Skeletal muscle satellite cell (primary cell): ENCODE data around the gene TLR3. TPM values are rescaled to one million over a fixed set of nuclear protein-coding genes. Genes with fewer than 3 reads are reported as not detected.

Experiments used
- H3K27me3 ChIP-seq: 2 replicates; pipeline ENCODE4 v1.7.0; 2013; ENCODE audit warnings: low read length; ENCODE audit not compliant: control insufficient read depth, insufficient read depth
- H3K36me3 ChIP-seq: 2 replicates; pipeline ENCODE4 v1.7.0; 2013; ENCODE audit warnings: mild to moderate bottlenecking, control low read depth, low read length; ENCODE audit not compliant: insufficient read depth
- H3K4me1 ChIP-seq: 2 replicates; pipeline ENCODE4 v1.7.0; 2013; ENCODE audit warnings: low read length; ENCODE audit not compliant: control insufficient read depth, insufficient read depth
- H3K4me2 ChIP-seq: 2 replicates; pipeline ENCODE4 v1.7.0; 2013; ENCODE audit warnings: mild to moderate bottlenecking, low read length
- H3K4me3 ChIP-seq: 2 replicates; pipeline ENCODE4 v1.7.0; 2013; ENCODE audit warnings: low read length
- H3K9ac ChIP-seq: 2 replicates; pipeline ENCODE4 v1.7.0; 2013; ENCODE audit warnings: mild to moderate bottlenecking, low read depth, low read length, moderate library complexity
- H3K9me3 ChIP-seq: replicated peaks from 2 replicates; pipeline ENCODE4 v1.7.0; 2013; ENCODE audit warnings: mild to moderate bottlenecking, control low read depth, low read length
- total RNA-seq: library from RNA; depleted of rRNA; stranded (reverse); fragments of >200 nt; gene quantifications from 2 replicates; pipeline ENCODE4 v1.2.3, GENCODE V29; 2012; rRNA removed

Gene TLR3
- total RNA-seq, result 3.7 and 6.1 TPM in 2 replicates

DNA sequence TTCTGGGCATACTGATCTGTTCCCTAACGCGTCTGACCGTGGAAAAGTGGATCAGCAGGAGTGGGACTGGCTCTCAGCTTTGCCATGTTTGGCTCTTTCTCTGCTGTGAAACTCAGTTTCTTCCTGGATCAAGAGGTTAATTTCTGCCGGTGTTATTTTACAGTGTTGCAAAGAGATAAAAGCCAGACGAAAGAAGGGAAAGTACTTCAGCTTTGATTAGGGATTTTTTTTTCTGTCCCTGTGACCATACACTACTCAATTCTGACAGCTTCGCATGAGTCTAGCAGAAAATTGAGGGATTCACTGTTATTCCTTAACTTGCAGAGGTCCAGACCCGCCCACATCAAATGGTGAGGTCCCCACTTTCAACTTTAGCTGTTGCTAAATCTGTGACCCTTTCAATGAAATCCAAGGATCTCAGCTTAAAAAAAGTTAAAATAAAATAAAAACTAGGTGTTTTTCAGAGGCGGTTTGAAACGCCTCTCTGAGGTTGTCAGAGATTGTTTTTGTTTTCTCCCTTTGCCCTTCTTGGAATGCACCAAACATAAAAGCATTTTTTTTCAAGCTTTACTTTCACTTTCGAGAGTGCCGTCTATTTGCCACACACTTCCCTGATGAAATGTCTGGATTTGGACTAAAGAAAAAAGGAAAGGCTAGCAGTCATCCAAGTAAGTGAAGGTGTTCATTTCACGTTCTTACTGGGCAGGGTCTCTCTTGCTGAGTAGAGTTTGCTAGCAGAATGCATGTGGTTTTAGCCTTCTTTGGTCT, at the start of gene TLR3:
Gene TLR3 (plus strand): TSS at position 576 of the 768 bp plus-strand sequence. CDS start 7,464 bp downstream, outside the sequence.
- no peaks in the 10 kb centered on the region for H3K27me3 ChIP-seq
- H3K9ac ChIP-seq, result peak within 1 kb of the TSS; percentile 55
- no peaks in the 10 kb centered on the region for H3K36me3 ChIP-seq
- H3K4me1 ChIP-seq, result peaks cover 5% of the 10 kb centered on the region
- H3K4me2 ChIP-seq, result peak within 1 kb of the TSS; percentile 89
- H3K4me3 ChIP-seq, result peak within 1 kb of the TSS; percentile 73
- no peaks in the 10 kb centered on the region for H3K9me3 ChIP-seq

DNA sequence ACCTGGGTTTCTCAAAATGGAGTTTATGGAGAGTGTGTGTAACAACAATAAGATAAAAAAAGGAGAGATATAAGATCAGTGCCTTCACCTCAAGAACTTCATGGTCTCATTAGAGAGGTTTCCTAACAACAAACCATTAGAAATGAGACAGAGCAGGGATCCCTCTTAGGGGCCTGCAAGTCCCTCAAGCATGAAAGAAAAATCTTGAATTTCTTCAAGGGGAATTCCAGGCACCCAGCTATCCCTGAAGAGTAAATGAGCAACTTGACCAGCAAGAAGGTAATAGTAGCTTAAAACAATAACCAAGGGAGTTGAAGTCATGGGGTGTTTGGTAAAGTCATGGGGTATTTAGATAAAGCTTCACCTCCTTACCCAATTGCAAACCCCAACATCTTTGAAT, 49.7 kb upstream of the TLR3 start:
- H3K27me3 ChIP-seq, result no peaks in the 10 kb centered on the region
- no peak overlapping the region for H3K4me3 ChIP-seq
- no peaks in the 10 kb centered on the region for H3K36me3 ChIP-seq
- H3K9ac ChIP-seq, result no peak overlapping the region
- H3K9me3 ChIP-seq, result no peaks in the 10 kb centered on the region
- H3K4me2 ChIP-seq, result no peak overlapping the region
- H3K4me1 ChIP-seq, result peaks cover 2% of the 10 kb centered on the region

DNA sequence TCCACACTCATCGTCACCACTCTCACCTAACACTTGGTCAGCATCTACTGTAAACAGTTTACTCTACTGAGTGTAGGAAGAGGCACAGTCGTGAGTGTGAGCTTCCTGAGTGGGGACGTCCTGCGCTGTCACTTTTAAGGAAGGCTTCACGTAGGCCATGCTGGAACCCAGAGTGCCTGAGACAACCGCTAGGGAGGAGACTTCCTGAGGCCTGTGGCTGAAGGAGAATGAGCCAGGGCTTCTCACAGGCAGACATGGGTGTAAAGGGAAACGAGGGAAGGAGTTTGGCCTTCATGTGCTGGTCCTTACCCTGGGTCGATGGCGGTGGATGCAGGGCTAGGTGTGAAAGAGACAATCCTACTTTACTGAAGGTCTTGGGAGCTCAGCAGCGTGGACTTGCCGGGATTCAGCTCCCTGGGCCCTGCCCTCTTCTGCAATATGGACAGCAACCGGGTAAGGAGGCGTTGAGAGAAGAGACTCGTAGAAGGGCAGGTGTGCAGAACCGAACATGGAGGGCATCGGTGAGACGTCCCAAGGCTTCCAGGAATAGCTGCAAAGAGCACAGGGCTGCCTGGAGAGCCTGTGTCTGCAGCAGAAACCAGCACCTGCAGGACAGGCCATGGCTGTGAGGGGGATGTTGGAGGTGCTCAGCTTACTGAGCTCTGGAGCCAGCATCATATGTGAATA, 48.7 kb upstream of the TLR3 start:
- H3K9me3 ChIP-seq, result no peaks in the 10 kb centered on the region
- H3K36me3 ChIP-seq, result no peaks in the 10 kb centered on the region
- H3K4me2 ChIP-seq, result no peak overlapping the region
- no peak overlapping the region for H3K9ac ChIP-seq
- H3K27me3 ChIP-seq, result no peaks in the 10 kb centered on the region
- no peak overlapping the region for H3K4me3 ChIP-seq
- H3K4me1 ChIP-seq, result peaks cover 2% of the 10 kb centered on the region

DNA sequence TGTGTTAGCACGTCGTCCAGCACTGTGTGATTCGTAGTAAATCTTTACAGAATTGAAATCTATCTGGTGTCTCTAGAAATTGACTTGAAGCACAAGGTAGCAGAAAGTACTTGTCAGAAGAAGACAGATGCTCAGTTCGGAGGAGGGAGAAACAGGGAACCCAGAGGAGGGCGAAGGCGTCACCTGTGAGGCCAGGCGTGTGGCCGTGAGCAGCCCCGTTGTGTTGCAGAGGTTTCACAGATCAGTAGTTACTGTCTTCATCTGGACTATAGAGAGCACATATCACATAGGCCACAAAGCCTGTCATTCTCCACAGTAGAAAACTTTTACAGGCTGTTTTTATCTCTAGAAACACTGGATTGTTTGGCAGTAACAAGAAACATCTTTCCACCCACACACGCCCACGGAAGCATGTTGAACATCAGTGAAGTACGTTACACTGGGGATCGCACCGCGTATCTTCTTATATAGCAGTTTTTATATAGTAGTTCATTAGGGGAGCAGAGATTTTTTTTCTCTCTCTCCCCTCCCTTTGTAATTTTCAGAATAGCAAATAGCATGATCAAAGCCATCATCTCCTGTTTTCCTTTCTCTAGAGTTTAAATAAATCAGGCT, 48.1 kb upstream of the TLR3 start:
- peaks cover 2% of the 10 kb centered on the region for H3K4me1 ChIP-seq
- H3K27me3 ChIP-seq, result no peaks in the 10 kb centered on the region
- H3K4me2 ChIP-seq, result peak overlapping the region; percentile 79
- no peaks in the 10 kb centered on the region for H3K36me3 ChIP-seq
- H3K4me3 ChIP-seq, result peak overlapping the region; percentile 50
- H3K9ac ChIP-seq, result peak overlapping the region; percentile 15
- H3K9me3 ChIP-seq, result no peaks in the 10 kb centered on the region

DNA sequence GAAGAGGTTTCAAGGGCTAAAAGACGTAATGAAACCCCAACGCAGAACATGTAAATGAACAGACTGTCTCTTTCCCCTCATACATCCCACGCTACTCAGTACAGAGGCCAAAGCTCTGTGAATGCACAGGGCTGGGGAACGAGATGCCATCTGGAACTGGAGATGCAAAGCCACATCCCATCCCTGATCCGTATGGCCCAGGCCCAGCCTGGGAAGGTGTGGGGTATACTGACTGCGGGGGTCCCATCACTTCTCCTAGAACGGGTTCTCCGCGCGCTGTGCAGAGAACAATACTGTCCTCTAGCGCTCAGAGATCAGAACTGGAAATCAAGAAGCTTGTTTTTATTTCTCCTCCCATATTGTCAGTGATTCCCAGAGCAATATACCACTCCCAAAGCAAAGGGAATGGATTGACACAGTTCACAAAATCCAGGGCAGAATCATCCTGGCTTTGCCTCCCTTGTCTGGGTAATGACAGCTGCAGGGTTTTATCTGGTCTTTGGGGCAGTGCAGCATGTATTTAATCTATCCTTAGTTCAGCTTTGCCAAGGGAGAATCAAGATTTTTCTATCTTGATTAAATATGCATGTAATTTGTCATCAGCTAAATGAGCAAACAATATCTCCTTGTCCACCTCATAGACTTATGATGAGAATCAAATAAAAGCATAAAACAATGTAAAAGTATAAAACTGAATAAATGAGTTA, 47.3 kb upstream of the TLR3 start:
- peak overlapping the region; percentile 15 for H3K9ac ChIP-seq
- no peaks in the 10 kb centered on the region for H3K27me3 ChIP-seq
- H3K4me1 ChIP-seq, result peaks cover 2% of the 10 kb centered on the region
- H3K9me3 ChIP-seq, result no peaks in the 10 kb centered on the region
- H3K4me3 ChIP-seq, result peak overlapping the region; percentile 50
- no peaks in the 10 kb centered on the region for H3K36me3 ChIP-seq
- peak overlapping the region; percentile 79 for H3K4me2 ChIP-seq

DNA sequence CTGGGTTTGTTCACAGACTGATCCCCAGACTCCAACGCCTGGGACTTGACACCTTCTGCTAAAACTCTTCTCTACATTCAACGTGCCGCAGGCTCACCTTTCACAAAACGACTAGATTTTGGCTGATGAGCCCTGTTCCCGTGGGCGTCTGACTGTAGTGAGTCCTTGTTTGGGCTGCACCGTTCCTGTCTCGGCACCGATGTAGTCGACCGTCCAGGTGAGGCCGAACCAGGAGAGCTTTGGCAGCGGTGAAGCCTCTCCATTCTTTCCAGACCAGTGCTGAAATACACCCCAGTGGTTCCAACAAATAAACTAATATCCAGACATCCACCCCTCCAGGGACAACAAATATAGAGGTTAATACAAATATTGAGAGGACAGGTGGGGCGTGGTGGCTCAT, 45.0 kb upstream of the TLR3 start:
- Histone ChIP-seq H3K27me3 (no peaks in the 10 kb centered on the region), H3K4me2 (no peak overlapping the region), H3K9me3 (no peaks in the 10 kb centered on the region), H3K36me3 (no peaks in the 10 kb centered on the region), H3K4me1 (peaks cover 3% of the 10 kb centered on the region), H3K9ac (no peak overlapping the region), H3K4me3 (no peak overlapping the region)

DNA sequence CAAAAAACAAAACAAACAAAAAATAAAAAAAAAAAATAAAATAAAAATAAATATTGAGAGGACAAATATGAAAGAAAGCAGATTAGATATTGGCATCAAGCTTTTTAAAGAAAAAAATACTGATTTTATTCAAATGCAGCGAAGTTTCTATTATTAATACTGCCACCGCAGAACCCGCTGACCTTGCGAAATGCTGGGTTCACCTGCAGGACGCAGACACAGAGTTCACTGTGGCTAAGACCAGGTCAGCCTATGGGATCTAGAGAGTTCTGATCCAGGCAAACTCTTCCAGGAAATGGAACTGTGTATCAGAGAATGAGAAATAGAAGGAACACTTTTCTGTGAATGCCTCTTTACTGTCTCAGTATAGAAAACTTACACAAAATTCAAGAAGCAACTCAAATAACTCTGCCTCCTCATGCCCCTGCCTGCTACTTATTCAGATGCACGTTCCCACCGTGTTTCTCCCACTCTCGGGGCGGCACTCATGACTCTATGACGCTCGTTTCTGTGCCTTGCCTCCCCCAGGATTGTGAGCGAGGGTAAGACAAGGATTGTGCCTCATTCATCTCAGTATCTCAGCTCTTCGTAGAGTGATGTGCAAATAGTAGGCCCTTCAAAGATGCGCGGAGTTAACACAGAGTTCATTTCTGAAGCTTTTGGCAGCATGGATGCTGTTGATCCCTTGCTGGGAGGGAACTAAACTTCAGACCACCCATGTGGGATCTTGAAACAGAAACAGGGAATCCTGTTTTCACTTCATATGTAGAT, 44.1 kb upstream of the TLR3 start:
- Histone ChIP-seq H3K36me3 (no peaks in the 10 kb centered on the region), H3K27me3 (no peaks in the 10 kb centered on the region), H3K4me1 (peaks cover 12% of the 10 kb centered on the region), H3K4me3 (no peak overlapping the region), H3K9ac (no peak overlapping the region), H3K9me3 (no peaks in the 10 kb centered on the region), H3K4me2 (no peak overlapping the region)

DNA sequence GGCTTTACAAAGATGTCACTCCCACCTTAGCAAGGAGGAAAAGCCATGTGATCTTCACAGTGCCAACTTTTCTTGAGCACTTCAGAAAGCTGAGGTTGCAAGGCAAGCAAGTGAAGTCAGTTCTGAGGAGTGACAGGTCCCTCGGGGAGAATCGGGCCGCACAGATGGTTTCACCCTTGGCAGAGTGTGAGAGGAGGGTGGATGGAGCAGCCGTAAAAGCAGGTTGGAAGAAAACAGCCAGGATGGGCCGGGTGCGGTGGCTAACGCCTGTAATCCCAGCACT, 43.6 kb upstream of the TLR3 start:
- H3K27me3 ChIP-seq, result no peaks in the 10 kb centered on the region
- no peaks in the 10 kb centered on the region for H3K36me3 ChIP-seq
- no peak overlapping the region for H3K9ac ChIP-seq
- peaks cover 17% of the 10 kb centered on the region for H3K4me1 ChIP-seq
- H3K4me2 ChIP-seq, result no peak overlapping the region
- H3K9me3 ChIP-seq, result no peaks in the 10 kb centered on the region
- no peak overlapping the region for H3K4me3 ChIP-seq

DNA sequence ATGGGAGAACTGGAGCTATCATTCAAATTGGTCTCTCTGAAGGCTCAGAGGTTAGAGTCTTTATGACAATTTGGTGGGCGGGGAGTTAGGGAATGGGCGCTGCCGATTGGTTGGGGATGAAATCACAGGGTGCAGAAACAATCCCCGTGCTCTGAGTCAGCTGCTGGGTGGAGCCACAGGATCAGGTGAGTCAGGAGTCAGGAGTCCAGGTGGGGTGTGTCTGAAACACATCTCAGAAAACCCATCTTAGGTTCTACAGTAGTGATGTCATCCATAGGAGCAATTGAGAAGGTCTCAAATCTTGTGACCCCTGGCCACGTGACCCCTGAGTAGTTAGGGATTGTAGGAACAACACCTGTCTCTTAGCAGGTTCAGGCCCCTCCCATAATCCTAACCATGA, 41.6 kb upstream of the TLR3 start:
- H3K27me3 ChIP-seq, result peaks cover 2% of the 10 kb centered on the region

DNA sequence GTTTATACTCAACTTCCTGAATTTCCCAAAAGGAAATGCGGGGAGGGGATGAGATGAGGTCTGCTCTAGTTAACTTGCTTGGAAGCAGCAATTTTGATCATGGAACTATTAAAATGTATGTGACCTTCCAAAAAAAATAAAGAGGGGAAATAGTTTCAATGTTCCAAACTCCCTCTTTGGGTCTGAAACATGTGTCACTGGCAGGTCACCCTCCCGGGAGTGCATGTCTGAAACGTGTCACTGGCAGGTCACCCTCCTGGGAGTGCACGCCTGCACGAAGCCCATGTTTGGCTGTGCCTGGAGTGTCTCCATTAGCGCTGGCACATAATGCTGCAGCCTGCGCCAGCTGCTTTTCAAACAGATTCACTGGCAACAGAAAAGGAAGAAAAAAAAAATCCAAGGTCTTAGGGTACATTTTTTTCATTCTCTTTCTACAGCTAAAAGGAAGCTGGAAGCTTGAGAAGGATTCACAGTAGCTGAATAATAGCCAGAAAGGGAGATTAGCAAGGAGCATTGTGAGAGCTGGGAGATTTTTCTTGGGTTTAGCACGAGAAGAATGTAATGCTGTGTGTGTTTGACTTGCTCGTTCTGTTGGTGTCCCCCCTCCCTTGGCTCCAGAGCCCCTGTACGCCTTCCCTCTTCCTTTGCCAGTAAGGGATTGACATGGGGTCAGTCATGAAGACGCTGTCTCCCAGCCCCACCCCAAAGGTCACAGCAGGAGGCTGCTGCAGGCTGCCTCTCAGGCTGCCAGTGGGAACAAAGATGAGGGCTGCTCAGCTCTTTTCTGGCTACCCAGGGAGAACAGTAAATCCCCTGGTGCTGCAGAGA, 39.2 kb upstream of the TLR3 start:
- H3K27me3 ChIP-seq, result peaks cover 2% of the 10 kb centered on the region
- peaks cover 2% of the 10 kb centered on the region for H3K9me3 ChIP-seq
- no peak overlapping the region for H3K9ac ChIP-seq
- H3K4me2 ChIP-seq, result peak overlapping the region; percentile 72
- H3K36me3 ChIP-seq, result no peaks in the 10 kb centered on the region
- peak overlapping the region; percentile 42 for H3K4me3 ChIP-seq
- peaks cover 21% of the 10 kb centered on the region for H3K4me1 ChIP-seq

More for the DNA sequence above, 41.6 kb upstream of the TLR3 start:
- Histone ChIP-seq H3K4me3 (no peak overlapping the region), H3K36me3 (no peaks in the 10 kb centered on the region), H3K9me3 (no peaks in the 10 kb centered on the region), H3K4me1 (peaks cover 21% of the 10 kb centered on the region), H3K9ac (no peak overlapping the region), H3K4me2 (no peak overlapping the region)
